ENCODE data around the gene RELN.
A peak's percentile ranks its signal among the peaks of the same experiment; 100 is the strongest.

The RELN gene

GRCh38 chr7:103613655-103614642 is 375.5 kb downstream of the RELN start:
- DNase-seq, result no peak

GRCh38 chr7:103609778-103610177 is 379.7 kb downstream of the RELN start:
- DNase-seq, result no peak

- no peak for DNase-seq
Measured at GRCh38 chr7:103605640-103606039, 383.8 kb downstream of the RELN start.

GRCh38 chr7:103598326-103598905 is 391.0 kb downstream of the RELN start:
- no peak for DNase-seq

- no peak for DNase-seq
Measured at GRCh38 chr7:103597606-103598005, 391.9 kb downstream of the RELN start.

- DNase-seq, result no peak
Measured at GRCh38 chr7:103594186-103594585, 395.3 kb downstream of the RELN start.

- no peak for DNase-seq
Measured at GRCh38 chr7:103593691-103594090, 395.8 kb downstream of the RELN start.

- no peak for DNase-seq
Measured at GRCh38 chr7:103592844-103593243, 396.6 kb downstream of the RELN start.

- DNase-seq, result no peak
Measured at GRCh38 chr7:103592187-103592586, 397.3 kb downstream of the RELN start.

- DNase-seq, result no peak
Measured at GRCh38 chr7:103580031-103580430, 409.4 kb downstream of the RELN start.

GRCh38 chr7:103577059-103577458 is 412.4 kb downstream of the RELN start:
- no peak for DNase-seq

- no peak for DNase-seq
Measured at GRCh38 chr7:103576641-103577040, 412.8 kb downstream of the RELN start.

- no peak for DNase-seq
Measured at GRCh38 chr7:103574576-103574975, 414.9 kb downstream of the RELN start.

GRCh38 chr7:103573479-103574058 is 415.9 kb downstream of the RELN start:
- DNase-seq, result peak; percentile 32

- DNase-seq, result no peak
Measured at GRCh38 chr7:103571586-103571985, 417.9 kb downstream of the RELN start.

- DNase-seq, result no peak
Measured at GRCh38 chr7:103569621-103570305, 419.7 kb downstream of the RELN start.

GRCh38 chr7:103564416-103564815 is 425.0 kb downstream of the RELN start:
- DNase-seq, result no peak

- no peak for DNase-seq
Measured at GRCh38 chr7:103560136-103560535, 429.3 kb downstream of the RELN start.

- no peak for DNase-seq
Measured at GRCh38 chr7:103551016-103551415, 438.4 kb downstream of the RELN start.

GRCh38 chr7:103549786-103550185 is 439.7 kb downstream of the RELN start:
- no peak for DNase-seq

GRCh38 chr7:103547451-103548284 is 441.8 kb downstream of the RELN start:
- no peak for DNase-seq

- no peak for DNase-seq
Measured at GRCh38 chr7:103542470-103542869, 447.0 kb downstream of the RELN start.

Measured in NCI-H1092 (cell line).